Pancreas (tissue), 10 donors: Measurements from ENCODE around the gene CIB4. TPM values are rescaled to one million over a fixed set of nuclear protein-coding genes. Genes with fewer than 3 reads are reported as not detected.

ENCODE experiments used
- ATAC-seq, 4 donors: fragments of 200-7000 bp; cut with Tn5 transposase; one replicate each; pipeline versions ENCODE4 v1.8.0 to v1.9.1; 2020; ENCODE audit warnings: mild to moderate bottlenecking in 4 of 4, moderate library complexity in 4 of 4
- DNase-seq, 6 donors: peaks; one replicate each; pipeline ENCODE4 v3.0.0-alpha.2; 2020
- FAIRE-seq: peaks from 2 replicates; lab custom pipeline; 2012; peaks lifted over from hg19 to GRCh38; lab: Jason Lieb, UNC
- H3K27ac ChIP-seq, 4 donors: fragments of 200-600 bp; sonication (generic); 1 replicate in 3 of 4; 2 replicates in 1 of 4; pipeline versions ENCODE4 v1.5.0 to v1.8.0; 2020
- H3K27me3 ChIP-seq, 4 donors: fragments of 200-600 bp; one replicate each; pipeline ENCODE4 v1.8.0; 2021
- H3K36me3 ChIP-seq, 3 donors: fragments of 200-600 bp; sonication (generic) in 1 of 3; one replicate each; pipeline versions ENCODE4 v1.5.0 to v1.8.0; 2020 to 2021
- H3K4me1 ChIP-seq, 3 donors: fragments of 200-600 bp; one replicate each; pipeline ENCODE4 v1.8.0; 2021
- H3K4me3 ChIP-seq, 4 donors: fragments of 200-600 bp; sonication (generic) in 2 of 4; one replicate each; pipeline versions ENCODE4 v1.5.0 to v1.8.0; 2020 to 2021
- H3K9me3 ChIP-seq, 4 donors: fragments of 200-600 bp; one replicate each; pipeline ENCODE4 v1.8.0; 2021
- WGBS, 2 donors: extraction: QIAGEN DNeasy Blood & Tissue Kit; methylation state at CpG; one replicate each; pipeline ENCODE4 v1.1.7; 2013; 5-methylcytosine and 5-hydroxymethylcytosine counted together
- intact Hi-C, 3 donors: fragments of 100-400 bp; cut with DNase I; formaldehyde crosslinking; loops; one replicate each; pipeline versions ENCODE4 v1.11.1 to v1.14.2; 2022
- polyA plus RNA-seq, 2 donors: library from polyadenylated mRNA; stranded (reverse); fragments of 200-250 nt; gene quantifications; one replicate each; pipeline ENCODE4 v1.2.3, GENCODE V29; 2013
- total RNA-seq, 6 donors: library from RNA; stranded (reverse); fragmentation: NEBNext Ultra II Directional in 4 of 6; extraction: Animal tissue kit (Norgen Biotek cat#: 25700) in 4 of 6; gene quantifications; one replicate each; pipeline versions ENCODE4 v1.2.1 to v1.2.4, GENCODE V29; 2021 to 2023
- TF ChIP-seq, protein P1 (sequence below), 4 donors: fragments of 200-600 bp; sonication (generic) in 3 of 4; IDR thresholded peaks; one replicate each; pipeline versions ENCODE4 v1.5.0 to v1.8.0; 2021; ENCODE audit warnings: antibody characterized with exemption in 4 of 4
- donor health status: healthy with polysubstance abuse.
- donor health status: DM: no; HTN: no; CAD: no; lungs with moderate emphysema.
- donor health status: DM: no; HTN: no; CAD: no.
- donor health status: control.
- donor health status: control.
- donor health status: Bipolar disorder and iron deficiency.
- donor health status: DM: yes; HTN: yes; CAD: no.
- donor health status: DM: no; HTN: no; CAD: no.
- donor health status: DM: no; HTN: no; CAD: no.
- donor health status: DM: yes; HTN: yes; CAD: no.

The CIB4 gene
- total and polyA plus RNA-seq, 8 donors = 0.19 to 0.62 (median 0.31) TPM; not detected in 3

DNA sequence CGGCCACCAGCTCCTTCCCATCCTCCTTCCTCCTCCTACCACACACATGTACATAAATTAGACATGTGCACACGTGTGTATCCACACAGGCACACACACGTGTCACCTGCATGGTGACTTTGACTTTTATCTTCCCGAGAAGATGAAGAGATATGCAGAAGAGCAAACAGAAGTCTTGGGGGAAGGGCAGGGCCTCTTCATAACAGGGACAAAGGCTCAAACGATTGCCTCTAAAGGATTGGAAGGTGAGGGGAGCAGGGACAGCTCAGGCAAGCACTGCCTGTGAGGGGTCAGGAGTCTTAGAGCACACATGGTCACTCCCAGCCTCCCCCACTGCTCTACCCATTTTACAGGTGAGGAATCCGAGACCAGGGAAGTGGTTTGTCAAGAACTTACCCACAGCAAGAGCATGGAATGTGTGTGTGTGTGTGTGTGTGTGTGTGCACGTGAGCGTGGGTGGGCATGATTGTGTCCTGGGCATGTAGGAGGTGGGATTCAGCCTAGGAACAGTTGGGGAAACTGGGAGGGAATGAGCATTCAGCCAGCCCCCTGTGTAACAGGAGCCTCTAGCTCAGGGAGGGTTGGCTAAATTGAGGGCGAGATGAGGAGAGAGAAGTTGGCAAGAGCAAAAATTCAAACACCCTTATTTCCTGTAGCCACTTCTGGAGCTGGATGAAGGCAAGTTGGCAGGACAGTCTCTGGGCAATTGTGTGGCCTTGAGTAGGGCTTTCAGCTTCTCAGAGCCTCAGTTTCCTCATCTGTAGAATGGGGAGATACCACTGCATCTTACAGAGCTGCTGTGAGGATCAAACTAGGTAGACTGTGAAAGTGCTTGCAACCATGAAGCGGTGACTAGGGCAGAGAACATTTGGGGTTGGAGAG, 24.2 kb downstream of the CIB4 start:
- intact Hi-C loops = no loop called here
- FAIRE-seq (no peak), DNase-seq (no peak), ATAC-seq (no peak)
- H3K27me3 ChIP-seq = no peaks in the 10 kb centered on the region
- H3K4me1 ChIP-seq = peaks cover 0 to 5% (median 5%) of the 10 kb centered on the region in 3 donors
- H3K36me3 ChIP-seq = no peaks in the 10 kb centered on the region
- H3K4me3 ChIP-seq = no peak overlapping the region
- TF ChIP-seq, protein P1, sequence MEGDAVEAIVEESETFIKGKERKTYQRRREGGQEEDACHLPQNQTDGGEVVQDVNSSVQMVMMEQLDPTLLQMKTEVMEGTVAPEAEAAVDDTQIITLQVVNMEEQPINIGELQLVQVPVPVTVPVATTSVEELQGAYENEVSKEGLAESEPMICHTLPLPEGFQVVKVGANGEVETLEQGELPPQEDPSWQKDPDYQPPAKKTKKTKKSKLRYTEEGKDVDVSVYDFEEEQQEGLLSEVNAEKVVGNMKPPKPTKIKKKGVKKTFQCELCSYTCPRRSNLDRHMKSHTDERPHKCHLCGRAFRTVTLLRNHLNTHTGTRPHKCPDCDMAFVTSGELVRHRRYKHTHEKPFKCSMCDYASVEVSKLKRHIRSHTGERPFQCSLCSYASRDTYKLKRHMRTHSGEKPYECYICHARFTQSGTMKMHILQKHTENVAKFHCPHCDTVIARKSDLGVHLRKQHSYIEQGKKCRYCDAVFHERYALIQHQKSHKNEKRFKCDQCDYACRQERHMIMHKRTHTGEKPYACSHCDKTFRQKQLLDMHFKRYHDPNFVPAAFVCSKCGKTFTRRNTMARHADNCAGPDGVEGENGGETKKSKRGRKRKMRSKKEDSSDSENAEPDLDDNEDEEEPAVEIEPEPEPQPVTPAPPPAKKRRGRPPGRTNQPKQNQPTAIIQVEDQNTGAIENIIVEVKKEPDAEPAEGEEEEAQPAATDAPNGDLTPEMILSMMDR (IDR thresholded peaks at IDR 0.05) = no peak
- WGBS, 2 donors = 76 to 83% methylated on average over 10 of the region's 10 CpGs
- H3K27ac ChIP-seq = no peak overlapping the region
- no peaks in the 10 kb centered on the region for H3K9me3 ChIP-seq

DNA sequence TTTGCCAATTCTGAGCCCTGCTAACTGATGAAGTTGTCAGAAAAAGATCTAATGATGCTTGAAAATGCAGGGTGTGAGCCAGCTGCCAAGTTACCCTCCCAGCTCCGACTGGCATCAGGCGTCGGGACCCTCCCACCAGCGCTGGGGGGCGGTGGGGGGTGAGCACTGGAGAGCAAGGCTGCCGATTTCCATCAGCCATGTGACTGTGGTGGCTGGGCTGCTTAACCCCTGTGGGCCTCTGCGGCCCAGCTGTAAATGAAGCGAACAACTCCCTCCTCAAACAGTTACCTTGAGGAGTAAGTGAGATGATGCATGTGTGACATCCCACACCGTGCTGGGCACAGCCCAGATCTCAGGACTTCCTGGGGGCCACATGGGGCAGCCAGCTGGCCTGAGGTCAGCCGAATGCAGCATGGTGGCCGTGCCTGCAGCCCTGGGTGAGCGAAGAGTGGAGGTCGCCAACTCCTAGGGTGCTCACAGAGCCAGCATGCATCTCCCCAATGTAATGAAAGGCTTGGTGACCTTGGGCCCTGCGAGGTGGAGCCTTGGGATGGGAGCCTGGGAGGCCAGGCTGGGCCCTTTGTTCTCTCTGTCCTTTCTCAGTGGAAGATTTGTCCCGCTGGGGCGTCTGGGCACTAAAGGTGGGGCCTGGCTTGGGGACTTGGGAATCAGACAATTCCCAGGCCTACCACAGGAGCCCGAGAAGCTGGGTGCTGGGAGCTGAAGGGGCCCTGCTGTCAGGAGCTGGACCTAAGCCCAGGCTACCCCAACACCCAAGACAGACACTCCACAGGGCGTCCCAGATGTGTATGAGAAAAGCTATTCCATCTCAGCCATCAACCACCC, 25.1 kb downstream of the CIB4 start:
- intact Hi-C loops = no loop called here
- DNase-seq (no peak), FAIRE-seq (no peak), ATAC-seq (no peak)
- no peaks in the 10 kb centered on the region for H3K9me3 ChIP-seq
- 78 to 80% methylated on average over 18 of the region's 18 CpGs for WGBS, 2 donors
- no peak overlapping the region for H3K4me3 ChIP-seq
- TF ChIP-seq, protein P1 (IDR thresholded peaks at IDR 0.05) = no peak
- H3K27ac ChIP-seq = no peak overlapping the region
- no peaks in the 10 kb centered on the region for H3K36me3 ChIP-seq
- no peaks in the 10 kb centered on the region for H3K27me3 ChIP-seq
- peaks cover 0 to 7% (median 5%) of the 10 kb centered on the region in 3 donors for H3K4me1 ChIP-seq

DNA sequence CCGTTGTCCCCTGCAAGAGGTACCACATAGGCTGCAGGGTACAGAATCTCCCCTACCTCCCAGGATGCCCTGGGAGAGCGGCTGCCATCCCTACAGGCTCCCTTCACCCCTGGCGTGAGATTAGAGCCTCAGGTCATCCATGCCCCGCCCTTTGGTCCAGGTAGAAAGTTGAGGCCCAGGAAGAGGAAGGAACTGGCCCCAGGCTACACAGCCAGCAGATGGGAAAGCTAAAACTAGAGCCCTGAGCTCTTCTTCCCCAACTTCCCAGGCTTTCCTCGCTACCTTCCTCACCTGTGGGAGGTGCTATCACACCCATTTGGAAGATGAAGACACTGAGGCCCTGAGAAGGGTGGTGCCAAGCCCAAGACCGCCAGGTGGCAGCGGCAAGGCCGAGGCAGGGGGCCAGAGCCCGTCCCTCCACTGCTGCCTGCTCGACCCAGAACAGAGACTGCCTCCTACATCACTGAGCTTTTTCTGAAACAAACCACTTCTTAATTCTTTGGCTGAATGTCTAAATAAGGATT, 25.8 kb downstream of the CIB4 start:
- Histone ChIP-seq H3K36me3 (no peaks in the 10 kb centered on the region), H3K27me3 (no peaks in the 10 kb centered on the region), H3K4me3 (no peak overlapping the region), H3K9me3 (no peaks in the 10 kb centered on the region), H3K27ac (no peak overlapping the region), H3K4me1 (peaks cover 6 to 13% (median 7%) of the 10 kb centered on the region in 3 donors)
- intact Hi-C loops = no loop called here
- FAIRE-seq (no peak), DNase-seq (no peak), ATAC-seq (no peak)
- 73 to 88% methylated on average over 10 of the region's 10 CpGs for WGBS, 2 donors
- TF ChIP-seq, protein P1 (IDR thresholded peaks at IDR 0.05) = no peak

DNA sequence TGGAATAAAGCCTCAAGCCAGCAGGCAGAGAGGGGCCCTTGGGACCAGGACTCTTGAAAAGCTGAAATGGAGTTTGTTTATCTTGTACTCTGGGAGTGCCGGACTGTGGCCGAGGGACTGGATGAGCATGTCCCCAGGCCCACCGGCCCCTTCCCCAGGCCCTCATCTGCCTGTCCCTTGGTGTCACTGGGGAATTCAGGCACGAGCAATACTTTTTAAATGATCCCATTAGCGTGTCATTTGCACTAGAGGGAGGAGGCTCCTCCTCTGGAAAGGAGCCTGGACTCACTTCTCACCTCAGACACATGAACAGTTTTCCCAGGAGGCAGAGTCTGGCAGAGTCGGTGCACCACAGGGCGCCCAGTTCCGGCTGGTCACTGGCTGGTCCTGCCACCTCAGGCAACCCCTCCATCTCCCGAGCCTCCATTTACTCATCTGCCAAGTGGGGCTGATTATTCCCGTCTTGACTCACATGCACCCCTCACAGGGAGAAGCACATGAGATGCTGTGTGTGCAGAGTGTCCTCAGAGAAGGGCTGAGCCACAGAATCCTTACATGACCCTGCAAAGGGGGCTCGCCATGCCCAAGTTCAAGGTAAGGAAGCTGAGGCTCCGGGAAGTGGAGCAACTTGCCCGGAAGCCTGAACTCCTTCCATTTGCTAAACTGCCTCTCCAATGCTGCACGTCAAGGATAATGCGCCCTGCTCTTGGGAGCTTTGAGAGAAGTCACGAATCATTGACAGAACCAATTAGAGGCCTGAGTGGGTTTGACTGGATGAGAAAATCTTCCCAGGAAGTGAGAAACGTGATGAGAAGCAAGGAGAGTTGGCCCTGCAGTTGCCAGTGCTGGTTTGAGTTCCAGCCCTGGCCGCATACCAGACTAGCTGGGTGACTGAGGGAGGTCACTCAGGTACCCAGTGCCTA, 26.7 kb downstream of the CIB4 start:
- no peak for FAIRE-seq
- TF ChIP-seq, protein P1 (IDR thresholded peaks at IDR 0.05) = no peak
- ATAC-seq = no peak
- Histone ChIP-seq H3K9me3 (no peaks in the 10 kb centered on the region), H3K4me3 (no peak overlapping the region), H3K36me3 (no peaks in the 10 kb centered on the region), H3K4me1 (peaks cover 10 to 22% (median 14%) of the 10 kb centered on the region in 3 donors), H3K27me3 (no peaks in the 10 kb centered on the region), H3K27ac (no peak overlapping the region)
- 61 to 67% methylated on average over 18 of the region's 18 CpGs for WGBS, 2 donors
- DNase-seq = peak in 1 of 6 donors; percentile 51
- intact Hi-C loops = no loop called here
